AML-193 (cell line): ENCODE results near the gene MPHOSPH10.
"Not testable (repeated sequence)": the region's sequence is repeated elsewhere in the genome, so short reads cannot be mapped to it uniquely, and the experiment has no call there.

Source experiments
- DNase-seq, 2 experiments: peaks; one replicate each; lab custom pipeline; 2025; lab: John Stamatoyannopoulos, UW

MPHOSPH10 gene

DNA sequence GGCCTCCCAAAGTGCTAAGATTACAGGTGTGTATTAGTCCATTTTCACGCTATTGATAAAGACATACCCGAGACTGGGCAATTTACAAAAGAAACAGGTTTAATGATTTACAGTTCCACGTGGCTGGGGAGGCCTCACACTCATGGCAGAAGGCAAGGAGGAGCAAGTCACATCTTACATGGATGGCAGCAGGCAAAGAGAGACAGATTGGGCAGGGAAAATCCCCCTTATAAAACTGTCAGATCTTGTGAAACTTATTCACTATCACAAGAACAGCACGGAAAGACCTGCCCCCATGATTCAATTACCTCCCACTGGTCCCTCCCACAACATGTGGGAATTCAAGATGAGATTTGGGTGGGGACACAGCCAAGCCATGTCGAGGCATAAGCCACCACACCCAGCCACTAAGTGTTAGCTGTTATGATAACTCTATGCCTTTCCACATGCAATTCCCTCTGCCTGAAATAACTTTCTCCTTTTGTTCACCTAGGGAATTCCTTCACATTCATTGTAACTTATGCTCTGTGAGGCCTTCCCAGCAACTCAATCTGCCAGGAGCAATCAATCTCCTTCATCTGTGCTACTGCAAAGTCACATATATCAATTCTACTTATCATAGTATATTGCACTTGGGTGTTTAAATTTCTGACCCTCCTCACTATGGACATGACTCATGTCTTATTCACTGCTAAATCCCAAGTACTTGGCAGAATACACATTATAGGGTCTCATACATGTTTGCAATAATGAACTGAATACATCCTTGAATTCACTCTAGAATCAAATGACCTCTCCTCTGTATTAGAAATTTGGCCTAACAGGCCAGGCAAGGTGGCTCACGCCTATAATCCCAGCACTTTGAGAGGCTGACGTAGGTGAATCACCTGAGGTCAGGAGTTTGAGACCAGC is 7.8 kb upstream of the MPHOSPH10 start:
- DNase-seq: no peak

DNA sequence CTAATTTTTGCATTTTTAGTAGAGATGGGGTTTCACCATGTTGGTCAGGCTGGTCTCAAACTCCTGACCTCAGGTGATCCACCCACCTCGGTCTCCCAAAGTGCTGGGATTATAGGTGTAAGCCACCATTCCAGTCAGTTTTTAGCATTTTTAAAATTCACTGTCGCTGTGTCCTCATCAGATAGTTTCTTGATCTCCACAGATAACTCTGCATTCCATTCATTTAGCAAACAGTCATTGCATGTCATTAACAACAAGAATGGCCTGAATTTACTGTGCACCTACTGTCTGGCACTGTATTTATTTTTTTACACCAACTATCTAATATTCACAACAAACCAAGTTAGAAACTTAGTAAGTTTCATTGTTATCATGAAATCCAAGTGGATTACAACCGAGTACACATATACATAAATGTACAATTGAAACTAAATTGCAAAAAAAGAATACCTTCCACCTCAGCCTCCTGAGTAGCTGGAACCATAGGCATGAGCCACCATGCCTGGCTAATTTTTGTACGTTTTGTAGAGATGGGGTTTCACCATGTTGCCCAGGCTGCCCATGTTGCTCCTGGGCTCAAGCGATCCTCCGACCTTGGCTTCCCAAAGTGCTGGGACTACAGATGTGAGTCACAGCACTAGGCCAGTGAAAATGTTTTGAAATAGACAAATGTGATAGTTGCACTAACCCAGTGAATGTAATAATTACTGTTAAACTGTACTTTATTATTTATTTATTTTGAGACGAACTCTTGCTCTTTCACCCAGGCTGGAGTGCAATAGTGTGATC is 4.7 kb upstream of the MPHOSPH10 start:
- no peak for DNase-seq

DNA sequence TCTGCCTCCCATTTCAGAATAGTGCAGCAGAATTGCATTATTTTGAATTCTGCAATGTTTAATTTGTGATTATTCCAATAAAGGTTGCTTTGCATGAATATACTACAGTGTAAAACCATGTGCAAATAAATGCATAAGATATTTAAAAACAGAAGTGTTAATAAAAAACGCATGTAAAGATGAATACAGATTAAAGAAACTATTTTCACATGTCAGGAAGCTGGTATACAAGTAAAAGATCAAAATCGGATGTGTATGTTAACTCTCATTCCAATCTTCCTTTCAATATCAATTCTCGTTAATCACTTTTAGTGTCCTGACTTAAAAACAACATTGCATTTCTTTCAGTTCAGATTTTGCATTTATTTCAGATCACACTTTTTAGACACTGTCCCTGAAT is 3.5 kb upstream of the MPHOSPH10 start:
- no peak for DNase-seq

DNA sequence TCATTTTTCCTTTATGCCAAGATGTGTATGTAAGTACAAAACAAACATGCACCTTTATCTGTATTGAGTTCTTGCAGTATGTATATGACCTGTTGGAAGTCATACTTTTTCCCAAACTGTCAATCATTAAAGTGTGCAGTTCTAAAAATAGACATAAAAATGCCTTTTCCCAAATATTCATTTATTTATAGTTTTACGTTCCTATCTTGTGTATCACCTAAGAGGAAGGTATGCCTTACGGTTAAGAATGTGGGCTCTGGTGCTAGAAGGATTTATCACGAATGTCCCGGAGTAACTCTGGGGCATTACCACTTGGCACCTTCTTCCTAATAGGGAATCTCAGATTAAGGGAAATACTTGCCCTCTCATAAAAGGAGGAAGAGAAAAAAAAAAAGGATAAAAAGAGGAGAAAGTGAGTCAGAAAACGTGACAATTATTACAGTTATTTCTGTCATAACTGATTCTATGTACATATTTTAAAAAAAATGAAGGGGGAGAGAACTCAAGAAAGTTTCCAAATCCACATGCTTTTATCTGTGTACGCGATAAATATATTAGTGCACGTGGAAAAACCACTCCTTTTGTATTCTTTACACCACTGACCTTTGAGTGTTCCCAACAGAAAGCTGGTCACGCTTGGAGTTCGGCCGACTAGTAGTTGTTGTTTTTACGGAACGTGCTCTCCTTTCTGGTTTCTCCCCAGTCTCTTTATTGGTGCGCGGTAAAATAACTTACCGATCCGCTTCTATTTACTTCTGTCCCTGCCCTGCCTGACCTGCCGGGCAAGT is 1.1 kb upstream of the MPHOSPH10 start:
- DNase-seq: peak in 1 of 2 experiments; percentile 39

DNA sequence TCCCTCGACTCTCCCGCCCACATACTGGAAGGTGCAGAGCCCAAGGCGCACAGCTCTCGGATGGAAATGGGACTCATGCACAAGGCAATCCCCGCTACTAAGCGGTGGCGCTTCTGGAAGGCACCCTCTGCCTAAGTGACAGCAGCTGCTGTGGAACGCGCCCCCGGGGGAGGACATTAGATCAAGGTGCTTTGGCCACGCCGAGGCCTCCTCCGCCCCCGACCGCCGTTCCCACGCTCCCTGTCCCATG is 607 bp upstream of the MPHOSPH10 start:
- no peak for DNase-seq

DNA sequence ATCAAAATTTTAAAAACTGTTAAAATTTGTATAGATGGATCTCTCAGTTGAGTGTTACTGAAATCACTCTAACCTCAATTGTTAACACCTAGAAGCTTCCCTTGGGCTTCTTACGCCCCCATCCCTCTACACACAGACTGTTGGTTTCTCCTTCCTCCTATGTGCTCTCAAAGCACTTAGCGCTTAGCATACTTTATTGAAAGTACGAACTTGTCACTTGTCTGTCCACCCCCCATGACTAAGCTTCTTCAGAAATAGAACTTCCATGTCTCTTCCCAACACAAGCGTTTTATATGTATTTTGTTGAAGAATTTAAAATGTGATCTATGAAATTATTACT is 441 bp downstream of the MPHOSPH10 start:
- DNase-seq: peak in 1 of 2 experiments; percentile 23

DNA sequence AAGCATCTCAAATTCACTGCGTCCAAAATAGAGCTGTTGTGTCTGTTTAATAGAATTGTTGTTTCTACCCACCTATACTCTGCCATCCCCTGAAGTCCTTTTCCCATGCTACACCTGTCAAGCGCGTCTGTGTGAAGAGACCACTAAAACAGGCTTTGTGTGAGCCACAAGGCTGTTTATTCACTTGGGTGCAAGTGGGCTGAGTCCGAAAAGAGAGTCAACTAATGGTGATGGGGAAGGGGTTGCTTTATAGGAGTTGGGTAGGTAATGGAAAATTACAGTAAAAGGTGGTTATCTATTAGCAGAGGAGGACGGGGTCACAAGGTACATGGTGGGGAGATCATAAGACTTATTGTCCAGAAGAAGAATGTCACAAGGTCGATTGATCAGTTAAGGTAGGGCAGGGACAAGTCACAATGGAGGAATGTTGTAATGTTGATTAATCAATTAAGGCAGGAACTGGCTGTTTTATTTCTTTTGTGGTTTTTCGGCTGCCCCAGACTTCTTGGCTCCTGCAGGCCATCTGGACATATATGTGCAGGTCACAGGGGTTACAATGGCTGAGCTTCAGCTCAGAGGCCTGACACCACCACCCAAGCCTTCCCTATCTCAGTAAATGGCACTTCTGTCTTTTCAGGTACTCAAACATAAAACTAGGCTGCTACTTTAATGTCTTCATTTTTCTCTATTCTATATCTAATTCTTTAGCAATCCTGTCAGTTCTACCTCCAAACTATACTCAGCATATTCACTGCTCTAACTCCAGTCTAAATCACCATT is 1.1 kb downstream of the MPHOSPH10 start:
- not testable (repeated sequence) for DNase-seq

DNA sequence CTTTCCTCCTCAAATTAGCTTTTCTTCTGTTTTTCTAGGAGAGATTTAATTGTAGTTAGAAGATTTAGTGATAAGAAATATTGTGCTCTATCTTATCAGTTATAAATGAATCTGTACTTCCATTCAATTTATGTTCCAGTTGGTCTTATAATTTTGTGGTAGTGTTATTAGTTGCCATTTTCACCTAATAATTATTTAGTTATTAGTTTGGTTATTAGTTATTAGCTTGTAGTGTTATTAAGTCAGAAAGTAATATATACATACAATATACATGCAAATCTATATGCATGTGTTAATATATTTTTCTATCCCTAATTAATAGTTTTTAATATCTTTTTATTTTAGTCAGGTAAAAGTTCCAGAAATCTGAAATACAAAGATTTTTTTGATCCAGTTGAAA is 3.2 kb downstream of the MPHOSPH10 start:
- no peak for DNase-seq

DNA sequence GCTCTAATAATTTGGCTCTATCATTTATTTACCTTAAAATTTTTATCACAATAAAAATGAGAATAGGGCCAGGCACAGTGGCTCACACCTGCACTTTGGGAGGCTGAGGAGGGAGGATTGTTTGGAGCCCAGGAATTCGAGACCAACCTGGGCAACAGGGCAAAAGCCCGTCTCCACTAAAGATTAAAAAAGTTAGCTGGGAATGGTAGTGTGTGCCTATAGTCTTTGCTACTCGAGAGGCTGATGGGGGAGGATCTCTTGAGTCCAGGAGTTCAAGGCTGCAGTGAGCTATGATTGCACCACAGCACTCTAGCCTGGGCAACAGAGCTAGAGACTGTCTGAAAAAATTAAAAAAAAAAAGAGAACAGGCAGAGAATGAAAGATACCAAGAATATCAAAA is 5.7 kb downstream of the MPHOSPH10 start:
- no peak for DNase-seq

DNA sequence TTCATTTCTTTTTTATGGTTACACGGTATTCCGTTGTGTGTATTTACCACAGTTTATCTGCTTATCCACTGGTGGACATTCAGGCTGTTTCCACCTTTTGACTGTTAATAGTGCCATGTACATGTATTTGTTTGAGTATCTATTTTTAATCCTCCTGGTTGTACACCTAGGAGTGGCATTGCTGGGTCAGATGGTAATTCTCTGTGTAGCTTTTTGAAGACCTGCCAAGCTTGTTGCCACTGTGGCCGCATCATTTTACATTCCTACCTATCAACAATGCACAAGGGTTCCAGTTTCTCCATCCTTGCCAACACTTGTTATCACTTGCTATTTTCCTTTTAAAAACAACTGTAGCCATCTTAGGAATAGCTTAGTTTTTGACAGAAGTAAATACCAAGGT is 13.3 kb downstream of the MPHOSPH10 start:
- DNase-seq: no peak

DNA sequence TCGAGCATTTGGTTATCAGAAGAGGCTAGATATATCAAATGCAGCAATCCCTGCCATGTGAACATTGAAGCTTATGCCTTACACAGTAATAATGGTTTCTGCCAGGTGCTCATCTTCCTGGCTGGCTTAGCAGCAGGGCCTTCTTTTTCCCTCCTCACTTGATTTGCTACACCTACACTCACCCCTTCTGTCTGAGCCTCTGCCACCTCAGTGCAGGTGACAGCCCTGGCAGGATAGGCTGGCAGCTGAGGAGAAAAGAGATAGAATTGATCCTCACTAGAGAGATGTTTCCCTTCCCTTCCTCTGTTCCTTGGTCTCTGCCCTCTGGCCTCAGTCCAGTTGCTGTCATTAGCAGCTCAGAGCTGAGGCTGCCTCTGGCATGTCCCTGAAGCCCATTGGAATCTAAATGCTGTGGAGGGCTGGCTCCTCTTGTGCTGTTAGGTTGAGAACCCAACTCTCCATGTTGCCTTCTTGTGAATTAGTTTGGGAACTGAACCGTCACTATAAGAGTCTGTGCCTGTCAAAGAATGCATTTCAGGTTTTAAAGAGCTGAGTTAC is 18.2 kb downstream of the MPHOSPH10 start:
- no peak for DNase-seq

DNA sequence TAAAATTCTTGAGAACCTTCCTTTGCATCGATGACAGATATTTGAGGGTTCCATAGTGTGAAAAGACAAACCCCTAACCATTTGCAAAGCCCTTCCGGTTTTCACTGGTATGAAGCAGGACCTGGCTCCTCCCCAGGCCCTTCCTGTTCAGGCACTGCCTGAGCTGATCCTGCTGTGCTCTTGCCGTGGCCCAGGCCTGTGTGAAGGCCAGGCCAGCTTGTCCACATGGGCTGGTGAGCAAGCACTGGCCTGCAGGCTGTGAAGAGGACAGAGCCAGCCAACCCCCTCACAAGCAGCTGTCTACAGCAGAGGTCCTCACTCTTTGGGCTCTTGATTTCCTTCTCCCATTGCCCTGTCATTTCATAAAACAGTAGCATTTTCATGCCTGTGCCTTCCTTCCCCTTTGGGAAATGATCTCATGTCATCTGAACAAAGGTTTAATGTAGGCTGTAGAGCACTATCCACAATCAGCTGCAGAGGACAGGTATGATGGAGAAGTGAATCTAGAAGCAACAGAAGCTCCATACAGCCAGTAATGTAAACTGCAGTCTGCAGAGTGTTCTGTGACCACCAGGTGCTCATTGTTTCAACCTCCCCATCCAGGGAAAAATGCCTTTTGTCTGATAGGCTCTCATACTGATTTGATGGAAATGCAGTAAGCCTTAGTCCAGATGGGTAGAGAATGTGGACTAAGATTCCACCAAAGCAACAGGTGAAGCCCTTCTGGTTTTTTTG is 19.8 kb downstream of the MPHOSPH10 start:
- DNase-seq: no peak

DNA sequence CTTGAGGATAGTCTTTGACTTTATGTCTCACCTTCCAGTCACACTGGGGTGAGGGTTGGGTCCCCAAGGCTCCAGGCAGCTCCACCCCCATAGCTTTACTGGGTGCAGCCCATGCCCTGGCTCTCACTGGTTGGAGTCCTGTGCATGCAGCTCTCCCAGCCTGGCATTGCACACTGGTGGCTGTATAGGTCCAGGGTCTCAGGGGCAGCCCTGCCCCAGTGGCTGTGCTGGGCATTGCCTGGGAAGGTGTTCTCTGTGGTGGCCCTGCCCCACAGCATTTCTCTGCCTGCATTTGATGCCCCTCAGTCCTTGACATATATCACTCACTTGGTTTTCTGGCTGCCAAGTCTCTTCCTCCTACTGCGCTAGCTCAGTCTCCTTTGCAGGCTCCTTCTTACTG is 21.2 kb downstream of the MPHOSPH10 start:
- no peak for DNase-seq

DNA sequence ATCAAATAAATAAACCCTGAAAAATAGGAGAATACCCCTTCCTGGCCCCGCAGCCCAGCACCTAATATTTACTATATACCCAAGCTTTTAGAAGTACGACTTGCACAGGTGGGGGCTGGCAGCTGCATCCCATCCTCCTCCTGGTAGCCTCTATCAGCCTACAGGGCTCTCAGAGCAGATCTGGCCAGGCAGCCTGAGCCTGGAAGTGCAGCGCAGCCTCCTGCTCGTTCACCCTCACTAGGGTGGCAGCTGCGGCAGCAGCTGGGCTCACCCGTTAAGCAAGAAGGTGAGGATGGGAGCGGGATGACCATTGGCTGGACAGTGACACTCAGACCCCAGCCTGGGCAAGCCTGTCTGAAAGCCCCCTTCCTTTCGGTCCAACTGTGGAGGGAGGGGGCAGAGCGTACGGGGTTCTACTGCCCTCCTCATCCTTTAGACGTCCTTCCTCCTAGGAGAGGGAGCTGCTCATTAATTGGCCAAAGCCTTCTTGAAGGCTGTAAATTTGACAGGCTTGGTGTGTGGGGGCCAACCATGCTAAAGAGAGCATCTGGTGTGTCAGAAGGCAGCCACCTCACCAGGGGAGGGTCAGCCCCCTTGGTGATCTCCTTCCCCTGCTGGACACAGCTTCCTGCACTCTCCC is 23.3 kb downstream of the MPHOSPH10 start:
- DNase-seq: no peak

DNA sequence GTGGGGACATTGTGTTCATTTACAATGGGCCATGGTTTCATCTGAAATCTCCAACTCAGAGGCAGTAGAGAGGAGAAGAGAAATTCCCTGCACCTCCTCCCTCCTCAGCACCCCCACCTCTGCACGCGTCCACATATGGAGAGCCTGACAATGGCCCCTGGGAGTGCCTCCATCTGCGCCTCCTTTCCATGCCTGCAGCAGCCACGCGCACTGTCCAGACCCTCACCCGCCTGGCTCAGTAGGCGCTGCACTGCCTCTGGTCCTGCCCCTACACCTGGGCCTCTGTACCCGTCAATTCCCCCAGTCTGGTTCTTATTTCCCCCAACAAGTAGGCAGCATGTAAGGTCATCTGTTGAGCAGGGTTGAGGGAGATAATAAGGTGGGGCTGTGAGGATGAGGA is 23.8 kb downstream of the MPHOSPH10 start:
- DNase-seq: no peak

DNA sequence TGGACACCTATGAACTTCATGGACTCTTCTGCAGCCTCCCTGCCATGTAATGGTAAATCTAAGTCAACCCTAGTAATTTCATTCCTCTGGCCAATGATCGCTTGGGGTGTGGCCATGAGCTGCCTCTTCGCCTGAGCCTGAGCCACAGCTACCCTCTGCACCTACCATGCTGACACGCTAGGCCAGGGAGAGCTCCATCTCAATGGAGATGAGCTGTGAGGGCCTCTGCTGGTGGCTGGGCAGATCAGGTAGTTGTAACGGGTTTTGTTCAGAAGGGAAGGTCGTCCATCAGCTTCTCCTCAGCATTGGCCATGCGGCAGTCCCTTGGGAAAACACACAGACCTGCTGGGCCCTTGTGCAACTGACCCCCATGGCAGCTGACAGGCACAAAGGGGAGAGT is 24.4 kb downstream of the MPHOSPH10 start:
- peak; percentile 28 to 41 for DNase-seq

DNA sequence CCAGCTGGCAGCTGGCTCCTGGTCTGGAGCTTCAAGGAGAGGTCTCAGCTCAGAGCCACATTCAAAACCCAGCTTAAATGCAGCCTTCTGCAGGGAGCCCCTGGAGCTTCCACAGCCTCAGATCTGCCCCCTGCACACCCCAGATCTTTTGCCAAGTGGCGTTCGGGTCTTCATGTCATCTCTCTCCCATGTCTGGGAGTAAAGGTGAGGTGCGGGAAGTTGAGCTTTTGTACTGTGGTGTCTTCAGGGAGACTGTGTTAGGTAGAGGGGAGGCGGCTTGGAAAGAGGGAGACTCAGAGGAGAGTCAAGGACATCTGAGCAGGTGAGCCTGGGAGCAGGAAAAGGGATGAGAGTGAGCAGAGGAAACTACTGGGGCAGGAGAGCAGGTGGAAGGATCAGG is 25.4 kb downstream of the MPHOSPH10 start:
- DNase-seq: no peak

DNA sequence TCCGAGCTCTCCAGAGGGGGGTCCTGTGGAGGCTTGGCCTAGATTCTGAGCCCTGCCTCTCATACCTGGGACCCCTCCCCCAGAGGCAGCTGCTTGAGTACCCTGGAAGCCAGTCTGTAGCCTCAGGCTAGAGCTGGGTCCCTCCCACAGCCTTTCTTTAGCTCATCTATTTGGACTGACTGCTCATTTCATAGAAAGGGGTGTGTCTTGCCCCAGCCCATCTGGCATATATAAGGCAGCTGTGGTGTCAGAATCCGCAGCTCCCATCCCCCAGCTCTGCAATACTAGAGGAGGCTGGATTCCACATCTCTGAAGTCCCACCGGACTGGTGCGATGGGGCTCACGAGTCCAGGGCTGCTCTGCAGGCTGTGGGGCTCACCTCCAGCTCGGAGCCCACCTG is 26.1 kb downstream of the MPHOSPH10 start:
- no peak for DNase-seq

DNA sequence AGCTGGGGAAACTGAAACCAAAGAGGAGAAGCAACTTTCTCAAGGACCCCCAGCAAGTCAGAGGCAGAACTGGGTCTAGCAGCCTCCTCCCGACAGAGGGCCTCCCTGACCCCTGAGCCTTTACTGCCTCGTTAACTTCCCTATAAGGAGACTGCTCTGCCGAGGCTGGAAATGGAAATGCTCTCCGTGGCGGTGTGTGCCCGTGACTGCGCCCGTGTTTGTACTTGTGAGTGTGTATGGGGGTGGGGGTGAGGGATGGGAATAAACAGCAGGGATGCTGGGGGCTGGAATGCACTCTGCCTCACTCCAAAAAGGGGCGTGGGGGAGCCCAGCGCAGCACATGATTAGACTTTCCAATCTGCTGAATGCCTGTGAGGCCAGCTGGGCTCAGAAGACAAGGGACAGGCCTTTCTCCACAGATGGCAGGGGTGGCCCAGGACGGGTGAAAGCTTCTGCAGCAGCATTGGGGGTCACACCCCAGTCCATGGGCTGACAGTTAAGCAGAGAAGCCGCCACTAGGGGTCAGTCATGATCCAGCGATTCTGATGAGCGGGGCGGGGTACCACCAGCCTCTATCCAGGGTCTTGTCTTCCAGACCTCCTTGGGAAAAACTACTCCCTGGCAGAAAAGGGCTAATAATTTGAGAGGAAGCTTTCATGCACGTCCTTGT is 26.8 kb downstream of the MPHOSPH10 start:
- peak in 1 of 2 experiments; percentile 8 for DNase-seq

DNA sequence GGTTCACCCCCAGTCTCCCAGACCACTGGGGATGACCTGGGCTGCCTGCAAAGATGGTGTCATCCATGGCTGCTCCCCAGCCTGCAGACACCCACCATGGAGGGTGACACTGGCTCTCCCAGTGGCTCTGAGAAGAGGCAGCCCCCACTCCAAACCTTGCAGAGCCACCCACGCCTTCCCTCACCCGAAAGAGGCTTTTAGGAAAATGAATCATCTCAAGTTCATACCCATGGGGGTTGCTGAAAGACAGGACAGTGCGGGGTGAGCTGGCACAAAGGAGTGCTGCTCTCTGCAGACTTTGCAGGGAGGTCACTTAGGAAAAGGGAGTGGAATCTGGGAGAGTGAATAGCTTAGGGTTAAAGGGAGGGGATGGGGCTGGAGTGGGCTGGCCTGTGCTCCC is 36.4 kb downstream of the MPHOSPH10 start:
- DNase-seq: no peak
